Panc1 (cell line): Measurements from ENCODE around the gene PBOV1. TPM values are rescaled to one million over a fixed set of nuclear protein-coding genes. Genes with fewer than 3 reads are reported as not detected.

Experiments
- ATAC-seq: fragments of 200-7000 bp; cut with Tn5 transposase; 2 replicates; pipeline ENCODE4 v1.9.1; 2020; ENCODE audit warnings: mild to moderate bottlenecking, moderate library complexity
- BruUV-seq: library from RNA; stranded (reverse); fragments of 400-500 nt; replicated peaks from 2 replicates; lab custom pipeline; 2021; lab: Mats Ljungman, UMichigan
- CTCF ChIA-PET: fragments of 300-600 bp; sonication (Branson Sonifier 250); formaldehyde crosslinking; loops from one replicate; lab custom pipeline; 2022; ENCODE audit warnings: antibody characterized with exemption; lab: Charles Lee
- POLR2A ChIA-PET: fragments of 300-600 bp; sonication (Branson Sonifier 250); formaldehyde crosslinking; loops from one replicate; lab custom pipeline; 2022; ENCODE audit warnings: antibody characterized with exemption; lab: Charles Lee
- DNase-seq: peaks from one replicate; pipeline ENCODE4 v3.0.0-alpha.2; 2010; ENCODE audit warnings: low read depth, low spot score
- H3K27ac ChIP-seq: 2 replicates; pipeline ENCODE4 v1.5.1; 2011; ENCODE audit warnings: mild to moderate bottlenecking, low read length, inconsistent platforms
- H3K27me3 ChIP-seq: fragments of 200-500 bp; sonication (Bioruptor generic); 2 replicates; pipeline ENCODE4 v1.6.0; 2014; ENCODE audit warnings: low read length, inconsistent platforms; ENCODE audit not compliant: control insufficient read depth, insufficient read depth
- H3K36me3 ChIP-seq: fragments of 200-500 bp; sonication (Bioruptor generic); 2 replicates; pipeline ENCODE4 v1.5.1; 2014; ENCODE audit warnings: inconsistent platforms, mild to moderate bottlenecking, low read length, moderate library complexity; ENCODE audit not compliant: control insufficient read depth, insufficient read depth
- H3K4me1 ChIP-seq: 2 replicates; pipeline ENCODE4 v1.5.1; 2011; ENCODE audit warnings: inconsistent platforms, mild to moderate bottlenecking, low read length, moderate library complexity; ENCODE audit not compliant: control insufficient read depth, insufficient read depth
- H3K4me3 ChIP-seq, 2 experiments: 2 replicates each; pipeline ENCODE4 v1.5.1; 2011 to 2012; ENCODE audit warnings: low read depth in 2 of 2, low read length in 2 of 2, mild to moderate bottlenecking in 2 of 2, inconsistent platforms in 1 of 2, moderate library complexity in 1 of 2
- H3K9me3 ChIP-seq: fragments of 200-500 bp; sonication (Bioruptor generic); 2 replicates; pipeline ENCODE4 v1.5.1; 2014; ENCODE audit warnings: low read depth, mild to moderate bottlenecking, inconsistent platforms, low read length, moderate library complexity; ENCODE audit not compliant: control insufficient read depth, insufficient read depth
- CTCF ChIP-seq: fragments of 450-650 bp; IDR thresholded peaks from 2 replicates; pipeline ENCODE4 v1.5.1; 2017; ENCODE audit warnings: mild to moderate bottlenecking
- POLR2AphosphoS5 ChIP-seq: IDR thresholded peaks from 2 replicates; pipeline ENCODE4 v1.6.1; 2012; ENCODE audit warnings: mild to moderate bottlenecking, low read depth, low read length, moderate library complexity
- REST ChIP-seq, 2 experiments: IDR thresholded peaks; 2 replicates each; pipeline ENCODE4 v1.6.1; 2011 to 2012; ENCODE audit warnings: low read depth in 2 of 2, control low read depth in 1 of 2, low read length in 1 of 2, mild to moderate bottlenecking in 1 of 2, moderate library complexity in 1 of 2; ENCODE audit not compliant: insufficient read depth in 1 of 2
- SIN3A ChIP-seq: IDR thresholded peaks from 2 replicates; pipeline ENCODE4 v1.6.1; 2012; ENCODE audit warnings: low read depth, mild to moderate bottlenecking, low read length, moderate library complexity, borderline replicate concordance; ENCODE audit not compliant: insufficient read depth
- TCF7L2 ChIP-seq: IDR thresholded peaks from 2 replicates; pipeline ENCODE4 v1.6.1; 2011; ENCODE audit warnings: mild to moderate bottlenecking, low read depth, low read length, inconsistent platforms
- in situ Hi-C: cut with HindIII; loops from 2 replicates; pipeline ENCODE4 v1.10.0; 2016; ENCODE audit warnings: low sequenced_read_pairs, low pct_unique_long_range_greater_than_20kb
- intact Hi-C: fragments of 100-400 bp; cut with micrococcal nuclease; formaldehyde crosslinking; loops from one replicate; pipeline ENCODE4 v1.10.0; 2022; ENCODE audit not compliant: unreplicated experiment
- total RNA-seq: library from RNA; stranded (reverse); gene quantifications from one replicate; pipeline ENCODE4 v1.2.1, GENCODE V29; 2021; ENCODE audit not compliant: unreplicated experiment

Gene PBOV1
- total RNA-seq, 1 experiment from 2014 or later: not detected

- TF ChIP-seq REST (IDR thresholded peaks at IDR 0.05; ENCODE audit: insufficient read depth in 1 of 2, low read depth in 2 of 2, low read length in 1 of 2): no peak
- no peak for TF ChIP-seq SIN3A
- TF ChIP-seq POLR2AphosphoS5: no peak
- no peak for TF ChIP-seq CTCF
- TF ChIP-seq TCF7L2: no peak
- H3K36me3 ChIP-seq: no peaks in the 10 kb centered on the region
- ChIA-PET CTCF (no interaction called here), POLR2A (interaction anchor here (0.6 kb wide), 1 partner anchor 725 kb away, joined by 3 read pairs; no protein-coding TSS in a partner anchor)
- no peak overlapping the region for H3K27ac ChIP-seq
- H3K4me1 ChIP-seq: no peaks in the 10 kb centered on the region
- BruUV-seq: no TSS peak
- H3K9me3 ChIP-seq: no peaks in the 10 kb centered on the region
- intact Hi-C loops: no loop called here
- in situ Hi-C loops: no loop called here
- peaks cover 16% of the 10 kb centered on the region for H3K27me3 ChIP-seq
- no peak for DNase-seq
- no peak for ATAC-seq
- H3K4me3 ChIP-seq: no peak overlapping the region
Observed at GRCh38 chr6:138246650-138247440, 28.6 kb upstream of the PBOV1 start.

- H3K4me3 ChIP-seq: no peak overlapping the region
- ATAC-seq (no peak), DNase-seq (no peak)
- CTCF ChIA-PET: interaction anchor here (0.6 kb wide), 1 partner anchor 126 kb away, joined by 3 read pairs; no protein-coding TSS in a partner anchor
- no peaks in the 10 kb centered on the region for H3K36me3 ChIP-seq
- no TSS peak for BruUV-seq
- TF ChIP-seq SIN3A (no peak), POLR2AphosphoS5 (no peak), CTCF (no peak), REST (IDR thresholded peaks at IDR 0.05; ENCODE audit: insufficient read depth in 1 of 2, low read depth in 2 of 2, low read length in 1 of 2) (no peak), TCF7L2 (no peak)
- no peaks in the 10 kb centered on the region for H3K4me1 ChIP-seq
- no peaks in the 10 kb centered on the region for H3K9me3 ChIP-seq
- POLR2A ChIA-PET: no interaction called here
- intact Hi-C loops: no loop called here
- in situ Hi-C loops: no loop called here
- H3K27me3 ChIP-seq: peaks cover 16% of the 10 kb centered on the region
- H3K27ac ChIP-seq: no peak overlapping the region
Observed at GRCh38 chr6:138245751-138246150, 27.5 kb upstream of the PBOV1 start.
